ENCODE data around the gene SKIL. TPM values are rescaled to one million over a fixed set of nuclear protein-coding genes. Genes with fewer than 3 reads are reported as not detected.

SKIL gene
- total and polyA plus RNA-seq, 12 donors: 8.7 to 52.1 (median 42.0) TPM

- Histone ChIP-seq H3K4me1 (replicated peaks in 1 of 2) (peaks cover 6 to 44% of the 10 kb centered on the region in 2 donors), H3K27ac (no peak overlapping the region), H3K36me3 (replicated peaks in 1 of 2) (no peaks in the 10 kb centered on the region), H3K9me3 (replicated peaks in 1 of 3) (no peaks in the 10 kb centered on the region), H3K4me3 (no peak overlapping the region), H3K27me3 (no peaks in the 10 kb centered on the region)
- WGBS, 4 donors: 78 to 87% (median 84%) methylated on average over 2 of the region's 2 CpGs
- DNase-seq: no peak
- TF ChIP-seq POLR2A (IDR thresholded peaks at IDR 0.05) (no peak), CTCF (IDR thresholded peaks at IDR 0.05) (peak in 4 of 6 experiments; percentile 8 to 42 (median 16))
- intact Hi-C loops (cut with DNase I): no loop called here
Measured at GRCh38 chr3:170368921-170369320, 11.4 kb downstream of the SKIL start.

GRCh38 chr3:170372190-170372879, 14.8 kb downstream of the SKIL start:
- 43 to 61% (median 56%) methylated on average over 2 of the region's 2 CpGs for WGBS, 4 donors
- H3K4me1 ChIP-seq (replicated peaks in 1 of 2): peaks cover 11 to 48% of the 10 kb centered on the region in 2 donors
- intact Hi-C loops (cut with DNase I): no loop called here

GRCh38 chr3:170383567-170383966, 26.1 kb downstream of the SKIL start:
- intact Hi-C loops (cut with DNase I): no loop called here
- 50 to 67% (median 63%) methylated on average over 1 of the region's 1 CpG for WGBS, 4 donors
- Histone ChIP-seq H3K27ac (peak overlapping the region in 1 of 5 donors; percentile 29), H3K36me3 (replicated peaks in 1 of 2) (peaks cover 0 to 64% of the 10 kb centered on the region in 2 donors), H3K9me3 (replicated peaks in 1 of 3) (no peaks in the 10 kb centered on the region), H3K27me3 (no peaks in the 10 kb centered on the region), H3K4me1 (replicated peaks in 1 of 2) (peaks cover 0 to 2% of the 10 kb centered on the region in 2 donors), H3K4me3 (no peak overlapping the region)
- DNase-seq: peak in 2 of 7 donors; percentile 16 to 35
- TF ChIP-seq POLR2A (IDR thresholded peaks at IDR 0.05) (no peak), CTCF (IDR thresholded peaks at IDR 0.05) (no peak)

More at GRCh38 chr3:170372190-170372879, 14.8 kb downstream of the SKIL start:
- Histone ChIP-seq H3K27me3 (no peaks in the 10 kb centered on the region), H3K36me3 (replicated peaks in 1 of 2) (no peaks in the 10 kb centered on the region), H3K9me3 (replicated peaks in 1 of 3) (no peaks in the 10 kb centered on the region), H3K27ac (no peak overlapping the region), H3K4me3 (no peak overlapping the region)
- TF ChIP-seq POLR2A (IDR thresholded peaks at IDR 0.05) (no peak), CTCF (IDR thresholded peaks at IDR 0.05) (no peak)
- DNase-seq: no peak

- Histone ChIP-seq H3K9me3 (replicated peaks in 1 of 3) (no peaks in the 10 kb centered on the region), H3K27ac (no peak overlapping the region), H3K27me3 (no peaks in the 10 kb centered on the region), H3K4me1 (replicated peaks in 1 of 2) (peaks cover 0 to 2% of the 10 kb centered on the region in 2 donors), H3K36me3 (replicated peaks in 1 of 2) (peaks cover 0 to 60% of the 10 kb centered on the region in 2 donors), H3K4me3 (no peak overlapping the region)
- intact Hi-C loops (cut with DNase I): no loop called here
- WGBS, 4 donors: 89 to 98% (median 95%) methylated on average over 3 of the region's 3 CpGs
- DNase-seq: no peak
- TF ChIP-seq POLR2A (IDR thresholded peaks at IDR 0.05) (no peak), CTCF (IDR thresholded peaks at IDR 0.05) (no peak)
Measured at GRCh38 chr3:170386468-170386867, 29.0 kb downstream of the SKIL start.

Data from adrenal gland (tissue), 12 donors.